ENCODE results near the gene B4GALT5. TPM values are rescaled to one million over a fixed set of nuclear protein-coding genes. Genes with fewer than 3 reads are reported as not detected.

B4GALT5 gene
- total RNA-seq, 1 experiment from 2014 or later: 77.0 TPM

DNA sequence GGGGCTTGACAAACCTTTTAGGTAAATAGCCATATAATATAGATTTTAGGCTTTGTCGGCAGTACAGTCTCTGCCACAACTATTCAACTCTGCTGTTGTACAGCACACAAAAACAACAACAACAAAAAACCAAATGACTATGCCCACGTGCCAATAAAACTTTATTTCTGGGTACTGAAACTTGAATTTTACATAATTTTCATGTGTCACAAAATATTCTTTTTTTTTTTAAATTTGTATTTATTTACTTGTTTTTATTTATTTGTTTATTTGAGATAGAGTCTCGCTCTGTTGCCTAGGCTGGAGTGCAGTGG is 34.8 kb upstream of the B4GALT5 start:
- no peak overlapping the region for H2AFZ ChIP-seq (ENCODE audit: low read length)
- no peak overlapping the region for H2BK120ac ChIP-seq (ENCODE audit: low read depth, low read length, poor library complexity, severe bottlenecking)
- Mint-ChIP-seq H3K27ac (no peak overlapping the region), H3K9me3 (no peaks in the 10 kb centered on the region; a peak in 1 of 5 replicates), H3K27me3 (ENCODE audit: low read depth) (no peaks in the 10 kb centered on the region; the same call in 1 of the 2 replicates), H3K4me3 (no peak overlapping the region), H3K4me1 (peaks cover 10 to 13% of the 10 kb centered on the region in 2 experiments; a peak in 3 of 4 replicates), H3K36me3 (ENCODE audit: insufficient read depth in 1 of 3, low read depth in 3 of 3) (no peaks in the 10 kb centered on the region)
- no peaks in the 10 kb centered on the region for H3K27me3 ChIP-seq (ENCODE audit: insufficient read depth, low read length)
- H2BK5ac ChIP-seq (ENCODE audit: insufficient read length, low read length): no peak overlapping the region
- no peak overlapping the region for H3K27ac ChIP-seq (ENCODE audit: insufficient read length, low read depth, low read length)
- no peak overlapping the region for H3K56ac ChIP-seq (ENCODE audit: insufficient read length, low read depth, low read length)
- no peaks in the 10 kb centered on the region for H3K79me1 ChIP-seq (ENCODE audit: insufficient read depth, low read depth, low read length, poor library complexity, severe bottlenecking)
- no peak overlapping the region for H2BK20ac ChIP-seq (ENCODE audit: low read depth, low read length, poor library complexity, severe bottlenecking)
- no peak overlapping the region for H2BK12ac ChIP-seq (ENCODE audit: insufficient read length, low read depth, low read length)
- H4K20me1 ChIP-seq (ENCODE audit: control insufficient read depth, insufficient read depth, insufficient read length): no peaks in the 10 kb centered on the region
- H3K14ac ChIP-seq (ENCODE audit: insufficient read depth, low read length): no peak overlapping the region
- no peak overlapping the region for H3K9ac ChIP-seq (ENCODE audit: extremely low read depth, insufficient read length, low read length)
- TF ChIP-seq, protein P1, sequence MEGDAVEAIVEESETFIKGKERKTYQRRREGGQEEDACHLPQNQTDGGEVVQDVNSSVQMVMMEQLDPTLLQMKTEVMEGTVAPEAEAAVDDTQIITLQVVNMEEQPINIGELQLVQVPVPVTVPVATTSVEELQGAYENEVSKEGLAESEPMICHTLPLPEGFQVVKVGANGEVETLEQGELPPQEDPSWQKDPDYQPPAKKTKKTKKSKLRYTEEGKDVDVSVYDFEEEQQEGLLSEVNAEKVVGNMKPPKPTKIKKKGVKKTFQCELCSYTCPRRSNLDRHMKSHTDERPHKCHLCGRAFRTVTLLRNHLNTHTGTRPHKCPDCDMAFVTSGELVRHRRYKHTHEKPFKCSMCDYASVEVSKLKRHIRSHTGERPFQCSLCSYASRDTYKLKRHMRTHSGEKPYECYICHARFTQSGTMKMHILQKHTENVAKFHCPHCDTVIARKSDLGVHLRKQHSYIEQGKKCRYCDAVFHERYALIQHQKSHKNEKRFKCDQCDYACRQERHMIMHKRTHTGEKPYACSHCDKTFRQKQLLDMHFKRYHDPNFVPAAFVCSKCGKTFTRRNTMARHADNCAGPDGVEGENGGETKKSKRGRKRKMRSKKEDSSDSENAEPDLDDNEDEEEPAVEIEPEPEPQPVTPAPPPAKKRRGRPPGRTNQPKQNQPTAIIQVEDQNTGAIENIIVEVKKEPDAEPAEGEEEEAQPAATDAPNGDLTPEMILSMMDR (conservative IDR thresholded peaks at IDR 0.05): no peak
- H2BK15ac ChIP-seq (ENCODE audit: low read depth, low read length): no peak overlapping the region
- no peak overlapping the region for H3T11ph ChIP-seq (ENCODE audit: low read length)
- no peaks in the 10 kb centered on the region for H3K23me2 ChIP-seq (ENCODE audit: insufficient read length, low read depth, low read length, poor library complexity, severe bottlenecking)
- H3K79me2 ChIP-seq (ENCODE audit: insufficient read depth, low read length): no peaks in the 10 kb centered on the region
- no peak overlapping the region for H3K4ac ChIP-seq (ENCODE audit: low read depth, low read length)
- no peak overlapping the region for H3K4me2 ChIP-seq (ENCODE audit: insufficient read depth, insufficient read length, low read length)
- no peak overlapping the region for H3K23ac ChIP-seq (ENCODE audit: insufficient read length, low read depth, low read length)
- no peak overlapping the region for H2AK5ac ChIP-seq (ENCODE audit: insufficient read length, low read length)
- no peak for DNase-seq
- H3K9me3 ChIP-seq (ENCODE audit: control insufficient read depth, low read depth, low read length): no peaks in the 10 kb centered on the region
- H4K5ac ChIP-seq (ENCODE audit: insufficient read length, low read depth, low read length): no peak overlapping the region
- H3K18ac ChIP-seq (ENCODE audit: insufficient read length, low read depth, low read length): no peak overlapping the region
- no peak overlapping the region for H4K8ac ChIP-seq (replicated peaks; ENCODE audit: insufficient read length, low read depth, low read length)
- H3K4me1 ChIP-seq (ENCODE audit: insufficient read depth, low read length): no peaks in the 10 kb centered on the region
- H4K91ac ChIP-seq (ENCODE audit: insufficient read length, low read depth, low read length): no peak overlapping the region
- WGBS (ENCODE audit: extremely low coverage, insufficient read length, low lambda C conversion rate): no CpG with 5 or more reads among the region's 3 CpGs
